GM12891 (cell line): ENCODE measurements around the gene QSER1.

Experiments used
- POLR2A ChIP-seq: IDR thresholded peaks from 2 replicates; pipeline ENCODE4 v1.6.1; 2011; ENCODE audit warnings: low read depth, low read length, control low read depth
- POLR2AphosphoS5 ChIP-seq: IDR thresholded peaks from 2 replicates; pipeline ENCODE4 v1.6.1; 2011; ENCODE audit warnings: low read depth, low read length, control low read depth

DNA sequence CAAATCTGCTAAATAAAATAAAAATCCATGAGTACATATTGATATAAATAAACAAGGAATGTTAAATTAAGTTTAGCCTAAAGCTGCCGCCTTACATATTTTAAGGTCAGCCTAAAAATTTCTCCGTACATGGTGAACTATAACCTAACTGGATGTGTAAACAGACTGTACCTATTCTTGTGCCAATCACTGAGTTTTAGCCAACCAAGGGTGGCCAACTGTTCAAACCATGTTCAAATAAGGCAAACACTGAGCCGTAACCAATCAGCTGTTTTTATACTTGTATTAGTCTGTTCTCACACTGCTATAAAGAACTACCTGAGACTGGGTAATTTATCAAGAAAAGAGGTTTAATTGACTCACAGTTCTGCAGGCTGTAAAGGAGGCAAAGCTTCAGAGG is 8.6 kb upstream of the QSER1 start:
- TF ChIP-seq POLR2AphosphoS5 = no peak
- TF ChIP-seq POLR2A = no peak
